ENCODE data around the gene AP3S2. TPM values are rescaled to one million over a fixed set of nuclear protein-coding genes. Genes with fewer than 3 reads are reported as not detected.
"Not testable (repeated sequence)": the region's sequence is repeated elsewhere in the genome, so short reads cannot be mapped to it uniquely, and the experiment has no call there.

Gene AP3S2
- total and polyA plus RNA-seq, 10 donors, result 5.4 to 54.9 (median 33.8) TPM

DNA sequence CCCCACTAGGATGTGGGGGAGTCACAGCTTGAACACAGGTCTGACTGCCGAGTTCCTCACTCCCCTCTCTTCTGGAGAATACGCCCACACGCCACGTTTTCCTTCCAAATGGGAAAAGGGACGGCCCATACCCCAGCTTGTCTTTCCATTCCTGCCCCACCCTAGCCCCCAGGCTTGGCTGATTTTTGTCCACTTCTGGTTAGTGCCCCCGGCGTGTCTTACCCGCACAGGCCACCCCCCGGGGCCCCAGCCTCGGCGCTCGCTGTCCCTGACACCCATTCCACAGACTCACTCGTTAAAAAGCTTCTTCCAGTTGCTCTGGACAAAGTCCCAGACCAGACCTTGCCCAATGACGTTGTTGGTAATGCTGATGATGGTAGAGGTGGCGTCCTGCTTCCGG lies 103.1 kb downstream of the AP3S2 start:
- peaks cover 0 to 71% (median 2%) of the 10 kb centered on the region in 6 donors for H3K36me3 ChIP-seq

DNA sequence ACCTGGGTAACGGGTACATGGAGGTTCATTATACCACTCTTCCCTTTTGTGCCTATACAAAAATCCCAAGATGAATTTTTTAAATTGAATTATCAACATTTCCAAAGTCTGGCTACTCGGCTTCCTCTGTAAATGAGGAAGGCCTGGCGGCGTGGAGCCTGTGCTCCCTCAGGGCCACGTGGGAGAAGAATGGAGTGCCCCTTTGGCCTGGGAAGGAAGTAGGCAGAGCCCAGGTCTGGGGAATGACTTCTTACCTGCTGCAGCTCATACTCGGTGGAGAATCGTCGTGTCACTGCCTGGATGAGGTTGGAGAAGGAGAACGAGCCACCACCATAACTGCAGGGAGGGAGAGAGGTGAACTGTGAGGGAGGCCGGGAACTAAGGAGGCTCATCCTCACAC lies 103.6 kb downstream of the AP3S2 start:
- H3K9me3 ChIP-seq, result peaks cover 0 to 17% (median 10%) of the 10 kb centered on the region in 8 donors
- TF ChIP-seq POLR2AphosphoS5 (IDR thresholded peaks at IDR 0.05) (no peak), POLR2A (IDR thresholded peaks at IDR 0.05) (no peak), CTCF (IDR thresholded peaks at IDR 0.05 in 8 of 11, conservative IDR thresholded peaks at IDR 0.05 in 3 of 11) (no peak)
- 76 to 83% (median 81%) methylated on average over 10 of the region's 10 CpGs for WGBS, 5 donors
- H3K27me3 ChIP-seq (replicated peaks in 1 of 7), result no peaks in the 10 kb centered on the region
- H3K36me3 ChIP-seq, result peaks cover 0 to 71% (median 2%) of the 10 kb centered on the region in 6 donors
- H3K4me1 ChIP-seq, result no peaks in the 10 kb centered on the region
- no peak overlapping the region for H3K27ac ChIP-seq
- DNase-seq, result peak; percentile 20
- H3K4me3 ChIP-seq, result no peak overlapping the region
- intact Hi-C loops (cut with DNase I; ENCODE audit: low total_unique reads), result no loop called here

More for the DNA sequence above, 103.1 kb downstream of the AP3S2 start:
- 87 to 92% (median 90%) methylated on average over 16 of the region's 16 CpGs for WGBS, 5 donors
- peaks cover 0 to 17% (median 10%) of the 10 kb centered on the region in 8 donors for H3K9me3 ChIP-seq
- intact Hi-C loops (cut with DNase I; ENCODE audit: low total_unique reads), result no loop called here
- peak; percentile 54 for DNase-seq
- no peaks in the 10 kb centered on the region for H3K27me3 ChIP-seq (replicated peaks in 1 of 7)
- H3K4me1 ChIP-seq, result no peaks in the 10 kb centered on the region
- TF ChIP-seq CTCF (IDR thresholded peaks at IDR 0.05 in 8 of 11, conservative IDR thresholded peaks at IDR 0.05 in 3 of 11) (no peak), POLR2AphosphoS5 (IDR thresholded peaks at IDR 0.05) (no peak), POLR2A (IDR thresholded peaks at IDR 0.05) (no peak)
- H3K4me3 ChIP-seq, result no peak overlapping the region
- H3K27ac ChIP-seq, result no peak overlapping the region

DNA sequence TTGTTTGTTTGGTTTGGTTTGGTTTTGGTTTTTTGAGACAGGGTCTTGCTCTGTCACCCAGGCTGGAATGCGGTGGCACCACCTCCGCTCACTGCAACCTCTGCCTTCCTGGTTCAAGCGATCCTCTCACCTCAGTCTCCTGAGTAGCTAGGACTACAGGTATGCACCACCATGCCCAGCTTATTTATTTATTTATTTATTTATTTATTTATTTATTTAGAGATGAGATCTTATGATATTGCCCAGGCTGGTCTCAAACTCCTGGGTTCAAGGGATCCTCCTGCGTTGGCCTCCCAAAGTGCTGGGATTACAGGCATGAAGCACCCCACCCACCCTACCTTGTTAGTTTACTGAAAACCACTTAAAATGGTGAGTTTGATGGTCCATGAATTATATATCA lies 105.2 kb downstream of the AP3S2 start:
- Histone ChIP-seq H3K36me3 (peaks cover 0 to 82% (median 2%) of the 10 kb centered on the region in 6 donors), H3K9me3 (peaks cover 0 to 17% (median 10%) of the 10 kb centered on the region in 8 donors)
- H3K27ac ChIP-seq; H3K27me3 ChIP-seq (replicated peaks in 1 of 7); intact Hi-C loops (cut with DNase I; ENCODE audit: low total_unique reads); H3K4me1 ChIP-seq; H3K4me3 ChIP-seq: not testable (repeated sequence)
- DNase-seq, result peak; percentile 9
- 96 to 98% (median 98%) methylated on average over 4 of the region's 4 CpGs for WGBS, 5 donors

GRCh38 chr15:89787944-89788343 lies 105.8 kb downstream of the AP3S2 start:
- Histone ChIP-seq H3K36me3 (peaks cover 0 to 77% (median 2%) of the 10 kb centered on the region in 6 donors), H3K4me3 (no peak overlapping the region), H3K27me3 (replicated peaks in 1 of 7) (no peaks in the 10 kb centered on the region), H3K27ac (no peak overlapping the region), H3K9me3 (peaks cover 0 to 17% (median 10%) of the 10 kb centered on the region in 8 donors), H3K4me1 (peaks cover 0 to 9% (median 0%) of the 10 kb centered on the region in 6 donors)
- TF ChIP-seq CTCF (IDR thresholded peaks at IDR 0.05 in 8 of 11, conservative IDR thresholded peaks at IDR 0.05 in 3 of 11), result no peak
- no peak for TF ChIP-seq POLR2AphosphoS5 (IDR thresholded peaks at IDR 0.05)
- TF ChIP-seq POLR2A (IDR thresholded peaks at IDR 0.05), result no peak
- DNase-seq, result no peak
- intact Hi-C loops (cut with DNase I; ENCODE audit: low total_unique reads), result no loop called here
- 91 to 98% (median 93%) methylated on average over 3 of the region's 3 CpGs for WGBS, 5 donors

- intact Hi-C loops (cut with DNase I; ENCODE audit: low total_unique reads), result no loop called here
- H3K27me3 ChIP-seq (replicated peaks in 1 of 7), result peaks cover 0 to 2% (median 0%) of the 10 kb centered on the region in 7 donors
- no peak overlapping the region for H3K4me3 ChIP-seq
- H3K27ac ChIP-seq, result no peak overlapping the region
- H3K9me3 ChIP-seq, result peaks cover 0 to 17% (median 10%) of the 10 kb centered on the region in 8 donors
- no peak for TF ChIP-seq POLR2AphosphoS5 (IDR thresholded peaks at IDR 0.05)
- no peak for TF ChIP-seq CTCF (IDR thresholded peaks at IDR 0.05 in 8 of 11, conservative IDR thresholded peaks at IDR 0.05 in 3 of 11)
- no peak for TF ChIP-seq POLR2A (IDR thresholded peaks at IDR 0.05)
- no peak for DNase-seq
- H3K36me3 ChIP-seq, result peaks cover 0 to 55% (median 0%) of the 10 kb centered on the region in 6 donors
- H3K4me1 ChIP-seq, result peaks cover 0 to 30% (median 14%) of the 10 kb centered on the region in 6 donors
Measured at GRCh38 chr15:89785774-89786140, 108.0 kb downstream of the AP3S2 start.

Data from spleen (tissue), 11 donors.